D721Med (cell line): ENCODE results near the gene SHB.
"Not testable (repeated sequence)": the region's sequence is repeated elsewhere in the genome, so short reads cannot be mapped to it uniquely, and the experiment has no call there.

Experiments used
- DNase-seq: peaks from one replicate; pipeline ENCODE4 v3.0.0; 2011; ENCODE audit warnings: low spot score; ENCODE audit not compliant: insufficient read length
- FAIRE-seq: peaks from 2 replicates; lab custom pipeline; 2011; peaks lifted over from hg19 to GRCh38; lab: Jason Lieb, UNC
- CTCF ChIP-seq: IDR thresholded peaks from 2 replicates; pipeline ENCODE4 v1.5.1; 2012; ENCODE audit warnings: mild to moderate bottlenecking, control low read depth; ENCODE audit not compliant: insufficient read depth; ENCODE audit errors: missing control alignments

SHB gene

GRCh38 chr9:37910271-37910670 lies 158.8 kb downstream of the SHB start:
- FAIRE-seq (no peak), DNase-seq (no peak)
- TF ChIP-seq CTCF, result no peak

GRCh38 chr9:37909836-37910235 lies 159.2 kb downstream of the SHB start:
- not testable (repeated sequence) for DNase-seq, FAIRE-seq

GRCh38 chr9:37909326-37909725 lies 159.7 kb downstream of the SHB start:
- TF ChIP-seq CTCF, result no peak
- FAIRE-seq, result no peak

DNA sequence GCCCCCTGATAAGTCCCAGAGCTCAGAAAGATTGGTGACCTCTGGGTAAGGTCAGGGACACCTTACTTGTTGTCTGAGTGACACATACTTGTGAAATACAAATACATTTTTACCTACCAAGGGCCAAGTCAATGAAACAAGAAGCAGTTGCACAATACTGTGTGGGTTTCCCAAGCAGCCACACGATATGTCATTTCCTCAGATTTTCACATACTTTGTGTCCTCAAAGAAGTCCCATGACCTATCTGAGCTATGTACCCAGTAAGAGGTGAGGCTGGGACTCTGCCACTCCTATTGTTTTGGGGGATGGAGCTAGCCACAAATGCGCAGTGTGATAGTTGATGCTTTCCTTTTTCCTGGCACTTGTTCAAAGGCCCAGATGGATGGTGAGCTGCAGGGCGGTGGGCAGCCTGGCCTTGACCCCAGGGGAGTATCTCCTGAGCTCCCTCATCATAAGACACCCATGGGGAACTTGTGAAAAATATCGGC lies 160.3 kb downstream of the SHB start:
- DNase-seq (no peak), FAIRE-seq (no peak)
- no peak for TF ChIP-seq CTCF

More at GRCh38 chr9:37909326-37909725, 159.7 kb downstream of the SHB start:
- no peak for DNase-seq

DNA sequence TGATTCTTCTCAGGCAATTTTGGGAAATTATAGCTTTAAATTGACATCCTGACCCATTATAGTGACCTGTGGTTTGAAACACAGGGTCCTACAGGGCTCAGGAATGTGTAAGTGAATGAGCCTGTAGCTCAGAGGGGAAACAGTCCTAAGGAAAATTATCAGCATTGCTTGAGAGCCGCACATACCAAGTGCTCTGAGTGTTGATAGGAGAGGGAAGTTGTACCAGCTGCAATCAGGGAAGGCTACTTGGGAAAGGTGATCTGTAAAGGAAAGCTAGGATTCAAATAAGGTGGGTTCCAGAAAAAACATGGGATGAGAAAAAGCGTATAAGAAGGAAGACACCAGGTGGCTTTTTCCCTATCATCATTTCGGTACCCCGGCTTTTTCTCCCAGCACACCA lies 160.7 kb downstream of the SHB start:
- TF ChIP-seq CTCF, result no peak
- DNase-seq (no peak), FAIRE-seq (no peak)

GRCh38 chr9:37906312-37907239 lies 162.5 kb downstream of the SHB start:
- TF ChIP-seq CTCF, result no peak
- FAIRE-seq, result no peak
- DNase-seq, result no peak

- no peak for DNase-seq
- TF ChIP-seq CTCF, result no peak
- FAIRE-seq, result no peak
Observed at GRCh38 chr9:37905776-37906175, 163.3 kb downstream of the SHB start.
